Right atrium auricular region (tissue), 2 donors: ENCODE results near the gene ZNF496. TPM values are rescaled to one million over a fixed set of nuclear protein-coding genes. Genes with fewer than 3 reads are reported as not detected.
"Not testable (repeated sequence)": the region's sequence is repeated elsewhere in the genome, so short reads cannot be mapped to it uniquely, and the experiment has no call there.

Source experiments
- DNase-seq: peaks from one replicate; pipeline ENCODE4 v3.0.0-alpha.2; 2019; ENCODE audit warnings: low spot score
- H3K27ac ChIP-seq, 2 donors: fragments of 200-600 bp; sonication (generic); 1 replicate in 1 of 2; 2 replicates in 1 of 2; pipeline ENCODE4 v1.5.1; 2016 to 2019
- H3K27me3 ChIP-seq, 2 donors: fragments of 200-600 bp; sonication (generic); one replicate each; pipeline versions ENCODE4 v1.5.1 to v1.6.0; 2017 to 2019
- H3K36me3 ChIP-seq: fragments of 200-600 bp; sonication (generic); one replicate; pipeline ENCODE4 v1.5.1; 2016
- H3K4me1 ChIP-seq, 2 donors: fragments of 200-600 bp; sonication (generic); one replicate each; pipeline versions ENCODE4 v1.5.1 to v1.6.0; 2017 to 2019
- H3K4me3 ChIP-seq, 2 donors: fragments of 200-600 bp; sonication (generic); 1 replicate in 1 of 2; 2 replicates in 1 of 2; pipeline ENCODE4 v1.5.1; 2017 to 2019; ENCODE audit warnings: mild to moderate bottlenecking in 1 of 2, moderate library complexity in 1 of 2
- H3K9me3 ChIP-seq, 2 donors: fragments of 200-600 bp; sonication (generic); one replicate each; pipeline ENCODE4 v1.5.1; 2019
- total RNA-seq, 2 donors: library from RNA; depleted of rRNA; stranded (reverse); fragments of >200 nt; gene quantifications; one replicate each; pipeline ENCODE4 v1.1.0, GENCODE V29; 2016
- TF ChIP-seq, protein P1 (sequence below), 2 donors: fragments of 200-600 bp; sonication (generic); IDR thresholded peaks; one replicate each; pipeline ENCODE4 v1.5.1; 2019; ENCODE audit warnings: antibody characterized with exemption in 2 of 2

Gene ZNF496
- 10 to 100 TPM; 19.4 to 32.6 TPM for total RNA-seq

DNA sequence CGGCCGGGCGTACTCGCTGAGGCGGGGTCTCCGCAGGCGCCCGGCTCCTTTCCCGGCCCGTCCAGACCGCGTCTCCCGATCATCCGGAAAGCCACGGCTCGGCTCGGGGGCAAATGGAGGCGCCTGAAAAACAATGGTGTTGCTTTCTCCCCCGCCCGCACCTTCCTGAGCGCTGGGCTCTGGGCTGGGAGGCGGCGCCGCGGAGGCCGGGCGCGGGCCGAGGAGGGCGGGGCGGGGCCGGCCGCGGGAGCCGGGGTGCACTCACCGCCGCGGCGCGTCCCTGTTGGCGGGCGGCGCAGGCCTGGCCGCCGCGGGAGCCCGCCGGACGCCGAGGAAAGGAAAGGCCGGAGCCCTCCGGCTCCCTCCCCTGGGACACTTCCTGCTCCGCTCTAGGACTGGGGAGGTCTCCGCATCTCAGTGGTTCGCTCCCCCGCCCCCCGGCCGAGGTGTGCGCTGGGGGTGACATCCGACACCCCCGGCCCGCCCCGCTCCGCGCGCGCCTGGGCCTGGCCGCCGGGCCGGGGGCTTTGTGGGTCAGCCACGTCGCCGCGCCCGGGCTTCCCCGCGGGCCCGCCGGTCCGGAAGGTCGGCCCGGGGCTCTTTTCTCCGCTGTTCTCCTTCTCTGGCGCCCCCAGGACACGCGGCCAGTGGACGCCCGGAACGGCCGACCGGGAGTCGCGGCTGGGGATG is at the start of gene ZNF496:
Gene ZNF496 (minus strand): TSS at position 343 of the 690 bp plus-strand sequence. CDS start 2,289 bp downstream, outside the sequence.
- Histone ChIP-seq H3K4me1 (peaks cover 0 to 51% of the 10 kb centered on the region in 2 donors), H3K27ac (peak within 1 kb of the TSS; percentile 91), H3K36me3 (peaks cover 31% of the 10 kb centered on the region), H3K27me3 (no peaks in the 10 kb centered on the region), H3K4me3 (peak within 1 kb of the TSS; percentile 74 to 90), H3K9me3 (no peaks in the 10 kb centered on the region)
- peak; percentile 76 for DNase-seq
- TF ChIP-seq, protein P1, sequence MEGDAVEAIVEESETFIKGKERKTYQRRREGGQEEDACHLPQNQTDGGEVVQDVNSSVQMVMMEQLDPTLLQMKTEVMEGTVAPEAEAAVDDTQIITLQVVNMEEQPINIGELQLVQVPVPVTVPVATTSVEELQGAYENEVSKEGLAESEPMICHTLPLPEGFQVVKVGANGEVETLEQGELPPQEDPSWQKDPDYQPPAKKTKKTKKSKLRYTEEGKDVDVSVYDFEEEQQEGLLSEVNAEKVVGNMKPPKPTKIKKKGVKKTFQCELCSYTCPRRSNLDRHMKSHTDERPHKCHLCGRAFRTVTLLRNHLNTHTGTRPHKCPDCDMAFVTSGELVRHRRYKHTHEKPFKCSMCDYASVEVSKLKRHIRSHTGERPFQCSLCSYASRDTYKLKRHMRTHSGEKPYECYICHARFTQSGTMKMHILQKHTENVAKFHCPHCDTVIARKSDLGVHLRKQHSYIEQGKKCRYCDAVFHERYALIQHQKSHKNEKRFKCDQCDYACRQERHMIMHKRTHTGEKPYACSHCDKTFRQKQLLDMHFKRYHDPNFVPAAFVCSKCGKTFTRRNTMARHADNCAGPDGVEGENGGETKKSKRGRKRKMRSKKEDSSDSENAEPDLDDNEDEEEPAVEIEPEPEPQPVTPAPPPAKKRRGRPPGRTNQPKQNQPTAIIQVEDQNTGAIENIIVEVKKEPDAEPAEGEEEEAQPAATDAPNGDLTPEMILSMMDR (IDR thresholded peaks at IDR 0.05), result peak in 1 of 2 donors; percentile 15

DNA sequence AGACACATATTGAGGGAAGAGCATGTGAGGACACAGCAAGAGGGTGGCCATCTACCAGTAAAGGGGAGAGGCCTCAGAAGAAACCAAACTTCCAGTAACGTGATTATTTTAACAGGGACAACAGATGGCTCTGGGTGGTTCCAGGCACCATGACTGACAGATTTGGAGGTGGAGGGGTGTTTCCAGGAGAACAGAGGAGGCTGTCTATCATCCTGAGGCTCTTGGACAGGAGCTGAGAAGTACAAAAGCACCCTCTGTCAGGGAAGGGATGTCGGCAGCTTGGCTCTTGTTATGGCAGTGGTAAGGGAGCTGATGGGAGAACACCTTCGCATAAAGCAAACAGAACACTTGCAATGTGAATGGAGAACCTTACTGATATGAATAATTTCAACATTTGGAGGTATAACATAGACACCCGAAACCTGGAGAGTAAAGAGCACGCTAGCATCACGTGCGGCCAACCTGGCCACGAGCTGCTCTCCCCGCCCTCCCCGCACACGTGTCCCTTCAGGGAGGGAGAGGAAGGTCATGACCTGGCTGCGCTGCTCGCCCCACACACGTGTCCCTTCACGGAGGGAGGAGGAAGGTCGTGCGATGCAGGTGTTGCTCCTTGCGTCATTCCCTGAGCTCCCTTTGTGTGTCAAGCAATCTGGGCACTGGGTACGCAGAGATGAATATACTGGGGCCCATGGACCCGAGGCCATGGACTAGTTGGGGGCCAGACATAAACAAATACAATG is 46.8 kb upstream of the ZNF496 start:
- Histone ChIP-seq H3K27me3 (no peaks in the 10 kb centered on the region), H3K4me1 (peaks cover 0 to 5% of the 10 kb centered on the region in 2 donors), H3K36me3 (no peaks in the 10 kb centered on the region), H3K4me3 (no peak overlapping the region), H3K9me3 (no peaks in the 10 kb centered on the region), H3K27ac (no peak overlapping the region)
- TF ChIP-seq, protein P1 (IDR thresholded peaks at IDR 0.05), result no peak
- DNase-seq, result no peak

DNA sequence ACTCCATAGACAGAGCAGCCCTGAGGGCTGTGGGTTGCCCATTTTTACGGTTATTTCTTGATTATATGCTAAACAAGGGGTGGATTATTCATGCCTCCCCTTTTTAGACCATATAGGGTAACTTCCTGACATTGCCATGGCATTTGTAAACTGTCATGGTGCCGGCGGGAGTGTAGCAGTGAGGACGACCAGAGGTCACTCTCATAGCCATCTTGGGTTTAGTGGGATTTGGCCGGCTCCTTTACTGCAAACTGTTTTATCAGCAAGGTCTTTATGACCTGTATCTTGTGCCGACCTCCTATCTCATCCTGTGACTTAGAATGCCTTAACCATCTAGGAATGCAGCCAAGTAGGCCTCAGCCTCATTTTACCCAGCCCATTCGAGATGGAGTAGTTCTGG is 46.0 kb upstream of the ZNF496 start:
- H3K36me3 ChIP-seq, DNase-seq, H3K27ac ChIP-seq, H3K9me3 ChIP-seq, H3K4me1 ChIP-seq, H3K27me3 ChIP-seq, H3K4me3 ChIP-seq: not testable (repeated sequence)

GRCh38 chr1:247376659-247377058 is 45.0 kb upstream of the ZNF496 start:
- Histone ChIP-seq H3K4me3 (no peak overlapping the region), H3K9me3 (no peaks in the 10 kb centered on the region)
- TF ChIP-seq, protein P1 (IDR thresholded peaks at IDR 0.05), result no peak

DNA sequence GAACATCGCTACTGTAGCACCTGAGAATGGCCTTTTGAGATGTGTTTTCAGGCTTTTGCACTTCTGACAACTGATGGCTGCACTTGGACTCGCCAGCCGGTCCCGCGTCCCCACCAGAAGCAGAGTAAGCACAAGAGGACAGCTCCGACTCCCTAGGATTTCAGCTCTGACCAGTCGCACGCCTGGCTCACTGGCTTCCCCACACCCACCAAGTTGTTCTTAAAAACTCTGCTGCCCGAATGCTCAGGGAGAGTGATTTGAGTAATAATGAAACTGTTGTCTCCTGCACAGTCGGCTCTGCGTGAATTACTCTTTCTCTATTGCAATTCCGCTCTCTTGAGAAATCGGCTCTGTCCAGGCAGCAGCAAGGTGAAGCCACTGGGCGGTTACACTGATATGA is 44.1 kb upstream of the ZNF496 start:
- H3K9me3 ChIP-seq, result no peaks in the 10 kb centered on the region
- H3K36me3 ChIP-seq, result no peaks in the 10 kb centered on the region
- TF ChIP-seq, protein P1 (IDR thresholded peaks at IDR 0.05), result no peak
- peaks cover 0 to 12% of the 10 kb centered on the region in 2 donors for H3K4me1 ChIP-seq
- no peak for DNase-seq
- H3K27ac ChIP-seq, result no peak overlapping the region
- no peaks in the 10 kb centered on the region for H3K27me3 ChIP-seq
- H3K4me3 ChIP-seq, result no peak overlapping the region

More at GRCh38 chr1:247376659-247377058, 45.0 kb upstream of the ZNF496 start:
- H3K27me3 ChIP-seq, result no peaks in the 10 kb centered on the region
- DNase-seq, result no peak
- peaks cover 0 to 12% of the 10 kb centered on the region in 2 donors for H3K4me1 ChIP-seq
- H3K36me3 ChIP-seq, result no peaks in the 10 kb centered on the region
- no peak overlapping the region for H3K27ac ChIP-seq

DNA sequence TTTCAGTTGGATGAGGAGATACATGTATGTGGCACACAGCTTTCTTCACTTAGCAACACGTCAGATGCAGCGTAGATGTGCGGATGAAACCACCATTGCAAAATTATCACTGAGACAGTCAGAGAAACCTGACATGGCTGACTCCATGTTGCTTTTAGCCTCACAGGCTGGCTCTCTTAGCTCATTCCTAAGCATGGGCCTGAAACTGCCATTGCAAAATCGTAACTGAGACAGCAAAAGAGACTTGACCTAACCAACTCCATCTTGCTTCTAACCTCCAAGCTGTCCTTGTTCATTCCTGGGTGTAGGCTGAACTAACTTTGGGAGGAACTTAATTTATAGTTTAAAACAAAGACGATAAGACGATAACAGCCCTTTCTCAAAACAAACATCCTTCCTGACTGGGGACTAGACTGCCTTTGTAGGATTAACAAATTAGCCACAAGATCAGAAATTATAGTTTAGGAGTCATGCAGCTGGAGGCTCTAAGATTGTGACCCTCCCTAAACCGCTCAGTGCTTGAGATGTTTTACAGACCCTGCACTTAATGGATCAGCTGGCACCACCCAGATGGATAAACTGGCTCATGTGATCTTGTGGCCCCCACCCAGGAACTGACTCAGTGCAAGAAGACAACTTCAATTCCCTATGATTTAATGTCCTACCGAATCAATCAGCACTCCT is 43.1 kb upstream of the ZNF496 start:
- not testable (repeated sequence) for H3K9me3 ChIP-seq, H3K27ac ChIP-seq, DNase-seq, H3K36me3 ChIP-seq, H3K27me3 ChIP-seq, H3K4me3 ChIP-seq
- peaks cover 0 to 12% of the 10 kb centered on the region in 2 donors for H3K4me1 ChIP-seq
